Measurements from ENCODE around the gene CNTNAP5.

The CNTNAP5 gene

GRCh38 chr2:124894199-124894598 is 869.1 kb downstream of the CNTNAP5 start:
- no peak for DNase-seq (ENCODE audit: low read depth in 2 of 2)

GRCh38 chr2:124898827-124899226 is 873.7 kb downstream of the CNTNAP5 start:
- DNase-seq (ENCODE audit: low read depth in 2 of 2), result no peak

GRCh38 chr2:124908411-124908810 is 883.3 kb downstream of the CNTNAP5 start:
- DNase-seq (ENCODE audit: low read depth in 2 of 2), result no peak

- no peak for DNase-seq (ENCODE audit: low read depth in 2 of 2)
Measured at GRCh38 chr2:124911560-124911959, 886.5 kb downstream of the CNTNAP5 start.

- no peak for DNase-seq (ENCODE audit: low read depth in 2 of 2)
Measured at GRCh38 chr2:124913868-124914267, 888.8 kb downstream of the CNTNAP5 start.

GRCh38 chr2:124915567-124915966 is 890.5 kb downstream of the CNTNAP5 start:
- no peak for DNase-seq (ENCODE audit: low read depth in 2 of 2)

GRCh38 chr2:124919296-124919695 is 894.2 kb downstream of the CNTNAP5 start:
- DNase-seq (ENCODE audit: low read depth in 2 of 2), result no peak

GRCh38 chr2:124920448-124920847 is 895.4 kb downstream of the CNTNAP5 start:
- DNase-seq (ENCODE audit: low read depth in 2 of 2), result no peak

- DNase-seq (ENCODE audit: low read depth in 2 of 2), result no peak
Measured at GRCh38 chr2:124921191-124921590, 896.1 kb downstream of the CNTNAP5 start.

GRCh38 chr2:124923097-124923496 is 898.0 kb downstream of the CNTNAP5 start:
- no peak for DNase-seq (ENCODE audit: low read depth in 2 of 2)

- no peak for DNase-seq (ENCODE audit: low read depth in 2 of 2)
Measured at GRCh38 chr2:124933883-124934282, 908.8 kb downstream of the CNTNAP5 start.

- no peak for DNase-seq (ENCODE audit: low read depth in 2 of 2)
Measured at GRCh38 chr2:124953921-124954320, 928.8 kb downstream of the CNTNAP5 start.

- no peak for DNase-seq (ENCODE audit: low read depth in 2 of 2)
Measured at GRCh38 chr2:124959581-124959980, 934.5 kb downstream of the CNTNAP5 start.

GRCh38 chr2:124961132-124961531 is 936.0 kb downstream of the CNTNAP5 start:
- DNase-seq (ENCODE audit: low read depth in 2 of 2), result no peak
